ENCODE results near the gene TIMM17B. TPM values are rescaled to one million over a fixed set of nuclear protein-coding genes. Genes with fewer than 3 reads are reported as not detected.
A peak's percentile ranks its signal among the peaks of the same experiment; 100 is the strongest.

TIMM17B gene
- total and polyA plus RNA-seq, 8 donors = 29.5 to 41.0 (median 34.7) TPM

DNA sequence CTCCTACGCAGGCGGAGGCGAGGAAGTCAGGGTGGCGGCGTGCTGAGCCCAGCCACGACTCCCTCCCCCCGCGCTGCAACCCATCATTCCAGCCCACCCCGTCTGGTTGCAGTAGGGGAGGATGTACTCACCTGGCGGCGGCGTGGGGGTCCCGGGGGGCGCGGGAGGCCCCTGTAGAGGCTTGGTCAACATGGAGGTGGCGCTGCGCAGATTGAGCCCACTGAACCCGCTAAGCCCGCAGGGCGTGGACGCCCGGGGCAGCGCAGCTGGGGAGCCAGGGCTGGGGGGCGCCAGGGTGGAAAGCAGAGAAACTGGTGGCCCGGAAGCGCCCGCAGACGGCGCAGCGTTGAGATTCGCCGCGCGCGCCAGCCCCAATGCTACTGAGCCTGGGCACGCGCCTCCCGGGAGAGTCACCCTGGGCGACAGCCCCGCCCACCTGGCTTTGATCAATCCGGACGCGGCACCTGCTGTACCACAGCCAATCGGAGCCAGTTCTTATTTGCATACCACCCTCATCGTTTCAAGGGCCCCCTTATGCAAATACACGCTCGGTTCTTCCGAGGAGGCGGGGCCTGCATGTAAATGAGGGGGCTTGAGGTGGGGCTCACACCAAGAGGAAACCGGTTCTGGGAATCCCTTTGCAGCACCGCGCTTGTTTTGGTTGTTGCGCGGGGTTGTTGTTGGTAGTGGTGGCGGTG, 21.2 kb upstream of the TIMM17B start, which contains the start of gene PIM2:
Gene PIM2 (minus strand): TSS at position 382 of the 698 bp plus-strand sequence. CDS start 190 bp downstream, at position 192.
- intact Hi-C loops (cut with DNase I) = no loop called here
- DNase-seq (peak; percentile 63 to 93 (median 91)), ATAC-seq (peak; percentile 89)
- Histone ChIP-seq H3K9me3 (no peaks in the 10 kb centered on the region), H3K27ac (peak within 1 kb of the TSS; percentile 60 to 88), H3K4me1 (peaks cover 3 to 22% of the 10 kb centered on the region in 2 donors), H3K36me3 (peaks cover 0 to 30% of the 10 kb centered on the region in 2 donors), H3K4me3 (peak within 1 kb of the TSS; percentile 40 to 53), H3K27me3 (no peaks in the 10 kb centered on the region)
- TF ChIP-seq, protein P1, sequence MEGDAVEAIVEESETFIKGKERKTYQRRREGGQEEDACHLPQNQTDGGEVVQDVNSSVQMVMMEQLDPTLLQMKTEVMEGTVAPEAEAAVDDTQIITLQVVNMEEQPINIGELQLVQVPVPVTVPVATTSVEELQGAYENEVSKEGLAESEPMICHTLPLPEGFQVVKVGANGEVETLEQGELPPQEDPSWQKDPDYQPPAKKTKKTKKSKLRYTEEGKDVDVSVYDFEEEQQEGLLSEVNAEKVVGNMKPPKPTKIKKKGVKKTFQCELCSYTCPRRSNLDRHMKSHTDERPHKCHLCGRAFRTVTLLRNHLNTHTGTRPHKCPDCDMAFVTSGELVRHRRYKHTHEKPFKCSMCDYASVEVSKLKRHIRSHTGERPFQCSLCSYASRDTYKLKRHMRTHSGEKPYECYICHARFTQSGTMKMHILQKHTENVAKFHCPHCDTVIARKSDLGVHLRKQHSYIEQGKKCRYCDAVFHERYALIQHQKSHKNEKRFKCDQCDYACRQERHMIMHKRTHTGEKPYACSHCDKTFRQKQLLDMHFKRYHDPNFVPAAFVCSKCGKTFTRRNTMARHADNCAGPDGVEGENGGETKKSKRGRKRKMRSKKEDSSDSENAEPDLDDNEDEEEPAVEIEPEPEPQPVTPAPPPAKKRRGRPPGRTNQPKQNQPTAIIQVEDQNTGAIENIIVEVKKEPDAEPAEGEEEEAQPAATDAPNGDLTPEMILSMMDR (IDR thresholded peaks at IDR 0.05) = no peak

DNA sequence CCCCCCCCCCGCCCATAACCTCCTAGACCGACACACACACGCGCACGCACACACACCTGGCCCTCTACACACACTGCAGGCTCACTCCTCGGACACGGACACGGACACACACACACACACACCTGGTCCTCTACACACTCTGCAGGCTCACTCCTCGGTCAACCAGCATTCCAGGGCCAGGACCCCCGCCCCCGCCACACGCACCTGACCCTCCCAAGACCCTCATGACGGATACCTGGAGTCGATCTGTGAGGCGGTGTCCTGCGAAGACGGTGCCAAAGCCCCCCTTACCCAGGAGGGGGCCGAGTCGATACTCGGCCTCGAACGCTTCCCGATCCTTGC, 20.7 kb upstream of the TIMM17B start:
- DNase-seq (no peak), ATAC-seq (no peak)
- intact Hi-C loops (cut with DNase I) = no loop called here
- TF ChIP-seq, protein P1 (IDR thresholded peaks at IDR 0.05) = no peak
- Histone ChIP-seq H3K9me3 (no peaks in the 10 kb centered on the region), H3K27me3 (no peaks in the 10 kb centered on the region), H3K4me1 (peaks cover 3 to 22% of the 10 kb centered on the region in 2 donors), H3K4me3 (peak overlapping the region; percentile 40 to 53), H3K36me3 (peaks cover 0 to 30% of the 10 kb centered on the region in 2 donors), H3K27ac (peak overlapping the region; percentile 60 to 88)

DNA sequence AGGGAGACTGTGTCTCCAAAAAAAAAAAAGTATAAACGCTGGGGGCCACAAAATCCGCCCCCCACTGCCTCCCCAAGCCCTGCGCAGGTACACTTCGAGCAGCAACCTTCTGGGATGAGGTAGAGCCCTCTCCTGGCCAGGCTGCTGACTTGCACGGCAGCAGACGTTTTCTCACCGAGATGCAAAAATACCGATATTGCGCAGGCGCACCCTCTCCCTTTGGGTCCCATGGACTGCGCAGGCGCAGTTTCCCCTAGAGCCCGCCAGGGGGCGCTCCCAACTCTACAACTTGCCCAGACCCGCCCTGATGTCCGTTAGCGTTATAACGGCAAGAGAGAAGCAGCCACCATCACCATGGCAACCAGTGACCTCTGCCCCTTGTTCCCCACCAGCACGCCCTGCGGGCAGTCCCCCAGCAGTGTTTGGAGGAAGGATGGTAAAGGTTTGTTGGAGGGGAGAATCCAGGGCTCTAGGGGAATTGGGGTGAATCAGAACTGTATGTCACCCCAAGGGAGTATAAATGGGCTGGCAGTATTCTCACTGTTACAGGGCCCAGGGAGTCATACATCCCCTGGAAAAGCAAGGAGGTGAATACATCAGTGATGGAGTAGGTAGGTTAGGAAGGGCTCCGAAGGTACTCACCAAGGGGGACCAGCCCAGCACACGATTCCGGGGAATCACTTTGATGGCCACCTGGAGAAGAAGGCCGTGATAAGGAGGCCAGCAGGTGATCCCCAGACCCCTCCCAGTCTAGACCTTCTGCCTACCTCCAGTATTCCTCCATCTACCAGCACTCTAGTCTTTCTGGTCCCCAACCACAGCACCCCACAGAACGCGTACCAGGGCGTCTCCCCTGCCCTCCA, 19.8 kb upstream of the TIMM17B start:
- intact Hi-C loops (cut with DNase I) = no loop called here
- Histone ChIP-seq H3K27ac (peak overlapping the region in 1 of 2 donors; percentile 88), H3K4me1 (peaks cover 3 to 22% of the 10 kb centered on the region in 2 donors), H3K4me3 (peak overlapping the region in 1 of 2 donors; percentile 53), H3K36me3 (peaks cover 0 to 21% of the 10 kb centered on the region in 2 donors), H3K9me3 (no peaks in the 10 kb centered on the region), H3K27me3 (no peaks in the 10 kb centered on the region)
- DNase-seq (peak; percentile 78 to 93 (median 90)), ATAC-seq (peak; percentile 74)
- TF ChIP-seq, protein P1 (IDR thresholded peaks at IDR 0.05) = peak; percentile 90 to 96

DNA sequence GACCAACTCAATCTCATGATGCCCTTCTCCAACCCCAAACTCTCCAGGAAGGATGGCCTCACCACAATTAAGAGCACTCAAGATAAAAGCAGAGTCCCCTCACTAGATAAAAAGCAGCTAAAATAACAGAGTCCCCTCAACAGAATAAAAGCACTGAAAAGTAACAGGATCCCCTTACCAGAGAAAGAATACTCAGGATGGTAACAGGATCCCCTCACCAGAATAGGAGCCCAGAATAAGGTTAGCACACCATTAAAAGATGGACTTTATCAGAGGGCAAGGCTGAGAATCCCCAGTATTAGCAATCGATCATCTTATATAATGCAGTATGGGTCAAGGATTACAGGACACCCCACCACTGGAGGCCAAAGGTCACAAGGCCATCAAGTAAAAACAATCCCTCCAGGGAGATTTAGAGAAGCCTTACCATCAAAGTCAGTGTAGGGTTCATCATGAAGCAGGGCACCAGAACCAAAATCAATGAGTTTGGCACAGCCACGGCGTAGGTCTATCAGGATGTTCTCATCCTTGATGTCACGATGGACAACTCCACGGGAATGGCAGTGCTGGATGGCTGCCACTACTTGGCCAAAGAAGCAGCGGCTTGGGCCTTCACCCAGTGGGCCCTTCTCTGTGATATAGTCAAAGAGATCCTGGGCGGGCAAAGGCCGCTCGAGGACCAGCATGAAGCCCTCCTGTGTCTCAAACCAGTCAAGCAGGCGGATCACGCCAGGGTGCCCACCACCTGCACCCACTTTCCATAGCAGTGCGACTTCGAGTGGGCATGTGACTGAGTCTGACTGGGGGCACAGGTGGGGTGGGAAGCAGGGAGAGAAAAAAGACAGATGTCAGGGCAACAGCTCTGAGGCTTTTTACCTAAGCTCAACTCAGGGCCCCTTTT, 17.3 kb upstream of the TIMM17B start:
- DNase-seq (no peak), ATAC-seq (no peak)
- TF ChIP-seq, protein P1 (IDR thresholded peaks at IDR 0.05) = no peak
- Histone ChIP-seq H3K9me3 (no peaks in the 10 kb centered on the region), H3K36me3 (peaks cover 0 to 19% of the 10 kb centered on the region in 2 donors), H3K27ac (no peak overlapping the region), H3K27me3 (no peaks in the 10 kb centered on the region), H3K4me1 (peaks cover 3 to 18% of the 10 kb centered on the region in 2 donors), H3K4me3 (no peak overlapping the region)
- intact Hi-C loops (cut with DNase I) = no loop called here

All from left lung (tissue), 10 donors.